ENCODE measurements around the gene CELF5.

DNA sequence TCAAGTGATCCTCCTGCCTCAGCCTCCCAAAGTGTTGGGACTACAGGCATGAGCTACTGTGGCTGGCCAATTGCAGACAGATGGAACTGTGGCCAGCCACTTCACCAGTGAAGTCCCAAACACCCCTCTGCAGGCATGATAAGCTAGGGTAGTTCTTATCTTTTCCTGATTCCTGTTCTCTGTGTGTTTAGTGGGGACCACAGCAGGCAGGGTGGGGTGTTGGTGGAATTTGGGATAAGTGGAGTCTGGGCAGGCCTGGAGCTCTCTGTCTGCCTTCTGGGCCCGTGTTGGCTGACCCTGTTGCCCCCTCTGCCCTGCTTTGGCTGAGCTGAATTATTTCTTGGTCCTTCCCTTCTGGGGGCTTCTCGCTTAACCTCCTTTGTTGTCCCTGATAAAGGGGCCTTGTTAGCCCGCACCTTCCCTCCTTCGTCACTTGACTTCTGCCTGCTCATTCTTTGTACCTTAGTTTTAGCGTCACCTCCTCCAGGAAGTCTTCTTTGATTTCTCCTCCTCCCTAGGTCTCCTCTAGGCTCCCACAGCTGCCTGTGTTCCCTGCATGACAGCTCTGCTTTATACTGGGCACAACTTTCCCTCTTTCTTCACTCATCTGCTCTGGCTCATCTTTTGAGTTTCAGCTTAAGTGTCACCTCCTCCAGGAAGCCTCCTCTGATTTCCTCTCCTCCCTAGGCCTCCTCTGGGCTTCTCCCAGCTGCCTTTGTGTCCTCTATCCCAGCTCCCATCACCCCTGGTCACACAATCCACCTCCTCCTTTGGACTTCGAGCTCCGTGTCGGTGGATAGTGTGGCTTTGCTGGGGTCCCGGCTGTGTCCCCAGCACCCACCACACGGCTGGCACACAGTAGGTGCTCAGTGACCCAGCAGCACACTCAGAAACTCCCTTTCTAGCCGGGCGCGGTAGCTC is 40.5 kb upstream of the CELF5 start:
- TF ChIP-seq CTCF (IDR thresholded peaks at IDR 0.05; ENCODE audit: low read length): no peak
- TF ChIP-seq EZH2 (IDR thresholded peaks at IDR 0.05; ENCODE audit: borderline replicate concordance, low read length): no peak
